GM12878 (cell line): ENCODE results near the gene GSKIP. TPM values are rescaled to one million over a fixed set of nuclear protein-coding genes. Genes with fewer than 3 reads are reported as not detected.

Experiments used
- ATAC-seq: fragments of 200-7000 bp; cut with Tn5 transposase; 3 replicates; pipeline ENCODE4 v1.9.1; 2020; ENCODE audit warnings: mild to moderate bottlenecking, moderate library complexity
- BruUV-seq: library from RNA; stranded (reverse); fragments of 400-500 nt; replicated peaks from 2 replicates; lab custom pipeline; 2021; lab: Mats Ljungman, UMichigan
- CTCF ChIA-PET: fragments of 300-600 bp; sonication (Branson Sonifier 250); formaldehyde crosslinking; extraction: SDS; loops from one replicate; lab custom pipeline; 2021; ENCODE audit warnings: inconsistent platforms; lab: Yijun Ruan, JAX
- POLR2A ChIA-PET: fragments of 350-600 bp; formaldehyde crosslinking; extraction: SDS; loops from one replicate; lab custom pipeline; 2021; ENCODE audit warnings: inconsistent platforms; lab: Charles Lee
- RAD21 ChIA-PET: fragments of 300-600 bp; sonication (Branson Sonifier 250); formaldehyde crosslinking; loops from one replicate; lab custom pipeline; 2023; ENCODE audit warnings: antibody characterized with exemption; ENCODE audit not compliant: unreplicated experiment; lab: Charles Lee
- SMC1A ChIA-PET: fragments of 300-600 bp; sonication (Branson Sonifier 250); formaldehyde crosslinking; loops from one replicate; lab custom pipeline; 2023; ENCODE audit not compliant: unreplicated experiment, uncharacterized antibody; lab: Charles Lee
- DNase-seq: peaks from one replicate; pipeline ENCODE4 v3.0.0-alpha.2; 2011; ENCODE audit warnings: low read depth, low spot score
- FAIRE-seq: peaks from 3 replicates; lab custom pipeline; 2011; peaks lifted over from hg19 to GRCh38; lab: Jason Lieb, UNC
- H2AFZ ChIP-seq: 2 replicates; pipeline ENCODE4 v1.6.0; 2011; ENCODE audit warnings: low read depth, low read length, control low read depth; ENCODE audit not compliant: control insufficient read depth
- H3K27ac ChIP-seq: 2 replicates; pipeline ENCODE4 v1.5.1; 2011; ENCODE audit warnings: control low read depth; ENCODE audit not compliant: control insufficient read depth, insufficient read depth
- H3K27me3 ChIP-seq, 2 experiments: replicated peaks in 1 of 2; 2 replicates each; pipeline versions ENCODE4 v1.6.0 to v1.6.1; 2011; ENCODE audit warnings: low read length in 1 of 2; ENCODE audit not compliant: control insufficient read depth in 2 of 2, insufficient read depth in 2 of 2
- H3K36me3 ChIP-seq, 2 experiments: 2 replicates each; pipeline ENCODE4 v1.5.1; 2011; ENCODE audit warnings: low read length in 1 of 2; ENCODE audit not compliant: control insufficient read depth in 2 of 2, insufficient read depth in 2 of 2
- H3K4me1 ChIP-seq: 2 replicates; pipeline ENCODE4 v1.6.1; 2011; ENCODE audit warnings: mild to moderate bottlenecking, low read length, moderate library complexity, mixed read lengths; ENCODE audit not compliant: control insufficient read depth, insufficient read depth
- H3K4me2 ChIP-seq: 2 replicates; pipeline ENCODE4 v1.6.0; 2011; ENCODE audit warnings: control low read depth; ENCODE audit not compliant: control insufficient read depth, insufficient read depth
- H3K4me3 ChIP-seq: fragments of 200-600 bp; sonication (generic); 2 replicates; pipeline ENCODE4 v1.5.1; 2016
- H3K79me2 ChIP-seq: 2 replicates; pipeline ENCODE4 v1.6.0; 2011; ENCODE audit warnings: low read length; ENCODE audit not compliant: control insufficient read depth, insufficient read depth
- H3K9ac ChIP-seq: 2 replicates; pipeline ENCODE4 v1.8.0; 2011; ENCODE audit warnings: low read length, control low read depth, mixed read lengths; ENCODE audit not compliant: control insufficient read depth, insufficient read depth
- H3K9me3 ChIP-seq: replicated peaks from 3 replicates; pipeline ENCODE4 v1.5.1; 2011; ENCODE audit warnings: mild to moderate bottlenecking, low read length; ENCODE audit not compliant: control insufficient read depth, insufficient read depth
- H4K20me1 ChIP-seq: 2 replicates; pipeline ENCODE4 v1.6.0; 2011; ENCODE audit not compliant: control insufficient read depth, insufficient read depth
- ATF2 ChIP-seq: IDR thresholded peaks from 2 replicates; pipeline ENCODE4 v1.6.1; 2012; ENCODE audit warnings: low read length, inconsistent platforms
- CEBPB ChIP-seq, 2 experiments: fragments of 150-350 bp in 1 of 2; IDR thresholded peaks; 2 replicates each; pipeline ENCODE4 v1.6.1; 2012 to 2014; ENCODE audit warnings: low read depth in 2 of 2, low read length in 2 of 2, borderline replicate concordance in 1 of 2, inconsistent platforms in 1 of 2
- MAX ChIP-seq: IDR thresholded peaks from 2 replicates; pipeline ENCODE4 v1.6.1; 2012; ENCODE audit warnings: low read depth, low read length, improper control_type of control experiment
- MEF2A ChIP-seq: IDR thresholded peaks from 2 replicates; pipeline ENCODE4 v1.6.1; 2011; ENCODE audit warnings: low read depth, mild to moderate bottlenecking, low read length, moderate library complexity; ENCODE audit not compliant: insufficient read depth
- NBN ChIP-seq: fragments of 450-650 bp; IDR thresholded peaks from 2 replicates; pipeline ENCODE4 v1.6.1; 2016
- PAX8 ChIP-seq: fragments of 450-650 bp; IDR thresholded peaks from 2 replicates; pipeline ENCODE4 v1.6.1; 2017; ENCODE audit warnings: mild to moderate bottlenecking, moderate library complexity
- RELB ChIP-seq: fragments of 450-650 bp; IDR thresholded peaks from 2 replicates; pipeline ENCODE4 v1.6.1; 2017; ENCODE audit warnings: low read depth, mild to moderate bottlenecking, moderate library complexity
- WGBS: methylation state at CpG from one replicate; pipeline ENCODE4 v1.1.6; 2016; ENCODE audit warnings: low lambda C conversion rate; ENCODE audit not compliant: insufficient replicate concordance, insufficient coverage; ENCODE audit errors: missing lambda C conversion rate; 5-methylcytosine and 5-hydroxymethylcytosine counted together
- in situ Hi-C: fragments of 300-500 bp; cut with MboI; formaldehyde crosslinking; loops from 9 replicates; pipeline ENCODE4 v1.14.3; 2018; ENCODE audit warnings: mixed read lengths
- intact Hi-C: fragments of 100-400 bp; cut with micrococcal nuclease; formaldehyde crosslinking; loops from one replicate; pipeline ENCODE4 v1.14.2; 2022; ENCODE audit not compliant: unreplicated experiment
- polyA plus RNA-seq, 11 experiments: library from polyadenylated mRNA; depleted of rRNA in 4 of 11; unstranded in 6 of 11; stranded (reverse) in 5 of 11; fragments of >200 nt; fragmentation: Nextera tagmentation in 4 of 11; fragmentation: Illumina TruSeq in 1 of 11; extraction: Ambion mirVana in 4 of 11; extraction: Trizol in 1 of 11; gene quantifications; 1 replicate in 1 of 11; 2 replicates in 10 of 11; pipeline versions ENCODE4 v1.2.1 to v1.2.3, GENCODE V29; 2011 to 2016; ENCODE audit warnings: inconsistent platforms in 2 of 11, missing spikeins in 2 of 11, low read depth in 1 of 11
- total RNA-seq, 4 experiments: library from RNA; depleted of rRNA in 3 of 4; stranded (reverse); fragments of >200 nt in 3 of 4; fragmentation: Illumina TruSeq in 1 of 4; extraction: Trizol in 1 of 4; gene quantifications; 2 replicates each; pipeline versions ENCODE4 v1.2.1 to v1.2.3, GENCODE V29; 2013 to 2021
- TF ChIP-seq, protein P1 (sequence below): fragments of 450-650 bp; IDR thresholded peaks from 2 replicates; pipeline ENCODE4 v1.6.1; 2018; ENCODE audit warnings: borderline replicate concordance, mild to moderate bottlenecking; ENCODE audit not compliant: partially characterized antibody

The GSKIP gene
- total and polyA plus RNA-seq, 10 of the 15 experiments (the other 5 are each of a cell fraction or from before 2014, with no cell fraction given) = 15.4 to 75.2 (median 26.1) TPM

DNA sequence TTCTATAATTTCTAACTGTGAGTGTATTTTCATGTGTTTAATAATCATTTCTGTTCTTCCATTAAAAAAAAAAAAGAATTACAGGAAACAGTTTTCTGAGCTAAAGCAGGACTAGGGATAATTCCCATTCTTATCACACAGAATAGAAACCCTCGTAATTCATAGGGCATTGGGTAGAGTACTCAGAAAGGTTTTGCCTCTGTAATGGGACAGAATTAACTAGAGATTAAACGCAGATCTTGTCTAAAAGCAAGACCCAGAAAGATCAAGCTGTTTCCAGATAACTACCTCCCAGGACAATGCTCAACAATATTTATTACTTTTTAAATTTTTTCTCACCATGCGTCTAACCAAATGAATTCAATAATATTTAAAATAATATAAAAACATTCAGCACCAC lies 10.2 kb downstream of the GSKIP start:
- POLR2A ChIA-PET = no interaction called here
- Histone ChIP-seq H3K4me2 (no peak overlapping the region), H2AFZ (no peak overlapping the region), H3K9me3 (no peaks in the 10 kb centered on the region; the same call in 2 of the 3 replicates), H3K9ac (no peak overlapping the region), H3K27ac (no peak overlapping the region), H3K4me3 (no peak overlapping the region), H4K20me1 (no peaks in the 10 kb centered on the region; the same call in 1 of the 2 replicates), H3K4me1 (no peaks in the 10 kb centered on the region), H3K36me3 (0 out of 4 replicates have a peak, but pooled peaks cover 0 to 2% of the 10 kb centered on the region in 2 experiments), H3K27me3 (no peaks in the 10 kb centered on the region), H3K79me2 (peaks cover 5% of the 10 kb centered on the region)
- CTCF ChIA-PET = interaction anchor here (0.7 kb wide), 1 partner anchor 10 kb away, joined by 5 read pairs; no protein-coding TSS in a partner anchor
- FAIRE-seq = no peak
- RAD21 ChIA-PET = no interaction called here
- intact Hi-C loops = no loop called here
- WGBS = 100% methylated on average over 3 of the region's 3 CpGs
- no peak for DNase-seq
- in situ Hi-C loops = no loop called here
- no TSS peak for BruUV-seq
- TF ChIP-seq MAX (no peak), NBN (no peak), RELB (no peak)
- no peak for ATAC-seq
- SMC1A ChIA-PET = interaction anchor here (1.3 kb wide), 1 partner anchor 10 kb away, joined by 3 read pairs; no protein-coding TSS in a partner anchor

DNA sequence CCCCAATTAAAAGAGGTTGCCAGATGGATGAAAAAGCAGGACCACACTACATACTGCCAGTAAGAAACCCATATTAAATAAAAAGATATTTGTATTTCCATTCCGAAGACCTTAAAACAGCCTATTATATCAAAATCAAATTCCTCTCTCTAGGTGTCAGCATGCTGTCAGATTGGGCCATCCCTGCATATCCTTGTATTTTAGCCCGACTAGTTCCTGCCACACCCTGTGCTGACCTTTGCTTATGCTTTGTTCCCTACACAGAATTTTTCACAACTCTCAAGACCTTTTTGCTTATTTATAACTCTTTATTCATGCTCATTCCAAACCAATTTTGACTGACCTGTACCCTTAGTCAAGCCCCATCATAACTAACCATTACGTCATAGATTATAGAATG lies 12.8 kb downstream of the GSKIP start:
- ChIA-PET CTCF (no interaction called here), RAD21 (no interaction called here), SMC1A (no interaction called here), POLR2A (no interaction called here)
- no peaks in the 10 kb centered on the region for H4K20me1 ChIP-seq
- H3K4me2 ChIP-seq = no peak overlapping the region
- no peak overlapping the region for H3K27ac ChIP-seq
- WGBS = 95% methylated on average over 3 of the region's 3 CpGs
- in situ Hi-C loops = no loop called here
- no peak for FAIRE-seq
- no TSS peak for BruUV-seq
- H3K36me3 ChIP-seq = no peaks in the 10 kb centered on the region
- peaks cover 3% of the 10 kb centered on the region for H3K79me2 ChIP-seq
- TF ChIP-seq CEBPB (IDR thresholded peaks at IDR 0.05; ENCODE audit: borderline replicate concordance in 1 of 2, low read depth in 2 of 2, low read length in 2 of 2) (no peak), ATF2 (no peak), PAX8 (no peak), NBN (no peak), MEF2A (no peak)
- TF ChIP-seq, protein P1, sequence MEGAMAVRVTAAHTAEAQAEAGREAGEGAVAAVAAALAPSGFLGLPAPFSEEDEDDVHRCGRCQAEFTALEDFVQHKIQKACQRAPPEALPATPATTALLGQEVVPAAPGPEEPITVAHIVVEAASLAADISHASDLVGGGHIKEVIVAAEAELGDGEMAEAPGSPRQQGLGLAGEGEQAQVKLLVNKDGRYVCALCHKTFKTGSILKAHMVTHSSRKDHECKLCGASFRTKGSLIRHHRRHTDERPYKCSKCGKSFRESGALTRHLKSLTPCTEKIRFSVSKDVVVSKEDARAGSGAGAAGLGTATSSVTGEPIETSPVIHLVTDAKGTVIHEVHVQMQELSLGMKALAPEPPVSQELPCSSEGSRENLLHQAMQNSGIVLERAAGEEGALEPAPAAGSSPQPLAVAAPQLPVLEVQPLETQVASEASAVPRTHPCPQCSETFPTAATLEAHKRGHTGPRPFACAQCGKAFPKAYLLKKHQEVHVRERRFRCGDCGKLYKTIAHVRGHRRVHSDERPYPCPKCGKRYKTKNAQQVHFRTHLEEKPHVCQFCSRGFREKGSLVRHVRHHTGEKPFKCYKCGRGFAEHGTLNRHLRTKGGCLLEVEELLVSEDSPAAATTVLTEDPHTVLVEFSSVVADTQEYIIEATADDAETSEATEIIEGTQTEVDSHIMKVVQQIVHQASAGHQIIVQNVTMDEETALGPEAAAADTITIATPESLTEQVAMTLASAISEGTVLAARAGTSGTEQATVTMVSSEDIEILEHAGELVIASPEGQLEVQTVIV = no peak
- H2AFZ ChIP-seq = no peak overlapping the region
- no peaks in the 10 kb centered on the region for H3K27me3 ChIP-seq
- intact Hi-C loops = no loop called here
- no peak overlapping the region for H3K9ac ChIP-seq
- ATAC-seq = no peak
- H3K4me3 ChIP-seq = no peak overlapping the region
- H3K9me3 ChIP-seq = no peaks in the 10 kb centered on the region
- H3K4me1 ChIP-seq = peaks cover 4% of the 10 kb centered on the region; the same call in 1 of the 2 replicates
- DNase-seq = no peak
